HTR-8/SVneo (cell line): ENCODE results near the gene CACNG5.

ENCODE experiments used
- DNase-seq: peaks from one replicate; pipeline ENCODE4 v3.0.0; 2011; ENCODE audit warnings: low spot score, mixed read lengths; ENCODE audit not compliant: insufficient read length
- FAIRE-seq: peaks from 2 replicates; lab custom pipeline; 2011; peaks lifted over from hg19 to GRCh38; lab: Jason Lieb, UNC

CACNG5 gene

DNA sequence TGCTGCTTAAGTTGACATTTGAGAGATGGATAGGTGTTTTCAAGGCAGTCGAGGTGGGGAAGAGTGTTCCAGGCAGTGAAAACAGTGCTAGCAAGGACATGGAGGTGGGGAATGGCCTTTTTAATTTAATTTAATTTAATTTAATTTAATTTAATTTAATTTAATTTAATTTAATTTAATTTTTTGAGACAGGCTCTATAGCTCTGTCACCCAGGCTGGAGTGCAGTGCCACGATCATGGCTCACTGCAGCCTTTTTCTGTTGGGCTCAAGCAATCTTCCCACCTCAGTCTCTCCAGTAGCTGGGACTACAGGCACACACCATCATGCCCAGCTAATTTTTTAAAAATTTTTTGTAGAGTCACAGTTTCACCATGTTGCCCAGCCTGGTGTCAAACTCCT is 97.4 kb downstream of the CACNG5 start:
- DNase-seq, result no peak
- no peak for FAIRE-seq

DNA sequence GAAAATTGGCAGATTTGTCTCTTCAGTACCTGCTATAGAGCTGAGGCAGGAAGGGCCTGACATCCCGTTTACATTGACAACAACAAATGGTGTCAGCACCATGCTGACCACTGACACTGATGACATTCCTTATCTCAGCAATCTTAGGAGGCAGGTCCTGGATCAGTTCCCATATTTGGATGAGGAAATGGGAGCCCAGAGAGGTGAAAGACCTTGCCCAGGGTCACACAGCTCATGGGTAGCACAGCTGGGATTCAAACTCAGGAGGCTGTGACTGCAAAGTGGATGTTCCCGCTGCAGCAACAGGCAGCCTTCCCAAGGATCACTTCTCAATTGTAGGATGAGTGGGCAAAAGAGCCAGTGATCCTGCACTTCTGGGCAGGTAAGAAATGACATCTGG is 99.1 kb downstream of the CACNG5 start:
- DNase-seq, result no peak
- no peak for FAIRE-seq
